MM.1S (cell line): Measurements from ENCODE around the gene ATP5F1E.

Source experiments
- DNase-seq: peaks from one replicate; pipeline ENCODE4 v3.0.0-alpha.2; 2015
- H2AFZ ChIP-seq: fragments of 300-600 bp; sonication (generic); 2 replicates; pipeline ENCODE4 v1.6.0; 2016; ENCODE audit warnings: antibody characterized with exemption, low read length
- H3F3A ChIP-seq: fragments of 300-600 bp; sonication (generic); 2 replicates; pipeline ENCODE4 v1.6.1; 2016; ENCODE audit warnings: mild to moderate bottlenecking, antibody characterized with exemption, low read length, moderate library complexity, mixed read lengths; ENCODE audit not compliant: insufficient read depth
- H3K27ac ChIP-seq: fragments of 300-600 bp; sonication (generic); 2 replicates; pipeline ENCODE4 v1.5.1; 2016; ENCODE audit warnings: mild to moderate bottlenecking, low read length
- H3K27me3 ChIP-seq: fragments of 300-600 bp; sonication (generic); replicated peaks from 2 replicates; pipeline ENCODE4 v1.6.0; 2016; ENCODE audit warnings: low read length; ENCODE audit not compliant: insufficient read depth
- H3K36me3 ChIP-seq: fragments of 300-600 bp; sonication (generic); replicated peaks from 2 replicates; pipeline ENCODE4 v1.6.1; 2016; ENCODE audit warnings: mild to moderate bottlenecking, low read length, mixed read lengths; ENCODE audit not compliant: insufficient read depth
- H3K4me1 ChIP-seq: fragments of 300-600 bp; sonication (generic); 2 replicates; pipeline ENCODE4 v1.6.1; 2016; ENCODE audit warnings: low read length, mixed read lengths
- H3K4me2 ChIP-seq: fragments of 300-600 bp; sonication (generic); 2 replicates; pipeline ENCODE4 v1.6.0; 2016; ENCODE audit warnings: low read depth, low read length
- H3K4me3 ChIP-seq: fragments of 300-600 bp; sonication (generic); 2 replicates; pipeline ENCODE4 v1.5.1; 2016; ENCODE audit warnings: low read length, mixed read lengths
- H3K79me2 ChIP-seq: fragments of 300-600 bp; sonication (generic); 2 replicates; pipeline ENCODE4 v1.6.1; 2016; ENCODE audit warnings: mixed run types, low read length, mixed read lengths
- H3K9ac ChIP-seq: fragments of 300-600 bp; sonication (generic); 2 replicates; pipeline ENCODE4 v1.6.1; 2016; ENCODE audit warnings: low read length, mixed read lengths
- H3K9me2 ChIP-seq: fragments of 300-600 bp; sonication (generic); replicated peaks from 2 replicates; pipeline ENCODE4 v1.6.1; 2016; ENCODE audit warnings: mild to moderate bottlenecking, low read length, mixed read lengths; ENCODE audit not compliant: insufficient read depth
- H3K9me3 ChIP-seq: fragments of 300-600 bp; sonication (generic); replicated peaks from 2 replicates; pipeline ENCODE4 v1.6.1; 2016; ENCODE audit warnings: mild to moderate bottlenecking, low read length, mixed read lengths; ENCODE audit not compliant: insufficient read depth
- H4K20me1 ChIP-seq: fragments of 300-600 bp; sonication (generic); 2 replicates; pipeline ENCODE4 v1.6.1; 2016; ENCODE audit warnings: mild to moderate bottlenecking, low read length, moderate library complexity, mixed read lengths; ENCODE audit not compliant: insufficient read depth
- CTCF ChIP-seq: fragments of 300-600 bp; sonication (generic); IDR thresholded peaks from 2 replicates; pipeline ENCODE4 v1.5.1; 2016; ENCODE audit warnings: antibody characterized with exemption, low read length, mixed read lengths
- EZH2 ChIP-seq: fragments of 300-600 bp; sonication (generic); optimal IDR thresholded peaks from 2 replicates; pipeline ENCODE3; 2017; ENCODE audit warnings: low read depth, mild to moderate bottlenecking, antibody characterized with exemption, low read length, mixed read lengths
- EZH2phosphoT487 ChIP-seq: fragments of 300-600 bp; sonication (generic); IDR thresholded peaks from 2 replicates; pipeline ENCODE4 v1.6.1; 2018; ENCODE audit warnings: antibody characterized with exemption, low read length

ATP5F1E gene

GRCh38 chr20:59068534-59068933, 36.4 kb upstream of the ATP5F1E start:
- no peaks in the 10 kb centered on the region for H4K20me1 ChIP-seq
- H3K79me2 ChIP-seq = no peaks in the 10 kb centered on the region
- H3F3A ChIP-seq = no peaks in the 10 kb centered on the region
- H3K36me3 ChIP-seq = no peaks in the 10 kb centered on the region
- H3K27me3 ChIP-seq = peaks cover 25% of the 10 kb centered on the region
- H3K4me3 ChIP-seq = no peak overlapping the region
- no peaks in the 10 kb centered on the region for H3K4me1 ChIP-seq
- TF ChIP-seq EZH2phosphoT487 = no peak
- no peak for TF ChIP-seq EZH2
- TF ChIP-seq CTCF = no peak
- no peaks in the 10 kb centered on the region for H3K9me3 ChIP-seq
- H3K27ac ChIP-seq = no peak overlapping the region
- H2AFZ ChIP-seq = no peak overlapping the region
- H3K4me2 ChIP-seq = no peak overlapping the region
- H3K9ac ChIP-seq = no peak overlapping the region
- H3K9me2 ChIP-seq = no peaks in the 10 kb centered on the region
- no peak for DNase-seq

GRCh38 chr20:59064214-59064722, 32.1 kb upstream of the ATP5F1E start:
- Histone ChIP-seq H3K4me3 (no peak overlapping the region), H2AFZ (no peak overlapping the region)
- no peak for DNase-seq

GRCh38 chr20:59063358-59064213, 31.5 kb upstream of the ATP5F1E start:
- Histone ChIP-seq H3K27ac (no peak overlapping the region), H3F3A (no peaks in the 10 kb centered on the region), H3K9me3 (no peaks in the 10 kb centered on the region), H3K4me2 (no peak overlapping the region), H3K27me3 (no peaks in the 10 kb centered on the region), H3K4me3 (no peak overlapping the region), H3K36me3 (no peaks in the 10 kb centered on the region), H2AFZ (no peak overlapping the region), H3K9ac (no peak overlapping the region), H3K9me2 (no peaks in the 10 kb centered on the region), H3K4me1 (no peaks in the 10 kb centered on the region), H3K79me2 (no peaks in the 10 kb centered on the region), H4K20me1 (no peaks in the 10 kb centered on the region)
- DNase-seq = no peak
- no peak for TF ChIP-seq CTCF
- TF ChIP-seq EZH2phosphoT487 = no peak
- no peak for TF ChIP-seq EZH2

More at GRCh38 chr20:59064214-59064722, 32.1 kb upstream of the ATP5F1E start:
- Histone ChIP-seq H3F3A (no peaks in the 10 kb centered on the region), H3K36me3 (no peaks in the 10 kb centered on the region), H3K9ac (no peak overlapping the region), H3K27me3 (no peaks in the 10 kb centered on the region; the same call in 1 of the 2 replicates), H3K9me3 (no peaks in the 10 kb centered on the region), H3K27ac (no peak overlapping the region), H4K20me1 (no peaks in the 10 kb centered on the region), H3K4me1 (no peaks in the 10 kb centered on the region), H3K79me2 (no peaks in the 10 kb centered on the region), H3K9me2 (no peaks in the 10 kb centered on the region), H3K4me2 (no peak overlapping the region)
- no peak for TF ChIP-seq EZH2phosphoT487
- TF ChIP-seq EZH2 = no peak
- no peak for TF ChIP-seq CTCF
